Cardiac fibroblast (primary cell): ENCODE data around the gene ULK1.

Source experiments
- DNase-seq, 2 donors: peaks; one replicate each; pipeline versions ENCODE4 v3.0.0 to v3.0.0-alpha.2; 2010; ENCODE audit warnings: low read depth in 2 of 2
- H3K4me3 ChIP-seq, 2 donors: replicated peaks in 1 of 2; 1 replicate in 1 of 2; 2 replicates in 1 of 2; pipeline ENCODE4 v1.5.1; 2011; ENCODE audit warnings: low read depth in 2 of 2, low read length in 2 of 2, mild to moderate bottlenecking in 2 of 2, moderate library complexity in 1 of 2
- CTCF ChIP-seq: IDR thresholded peaks from one replicate; pipeline ENCODE4 v1.5.1; 2011; ENCODE audit warnings: low read depth, mild to moderate bottlenecking, low read length, inconsistent platforms

The ULK1 gene

GRCh38 chr12:131919366-131920156 lies 25.1 kb downstream of the ULK1 start:
- TF ChIP-seq CTCF: no peak
- no peak for DNase-seq
- H3K4me3 ChIP-seq: no peak overlapping the region

GRCh38 chr12:131920157-131920508 lies 25.7 kb downstream of the ULK1 start:
- DNase-seq: no peak
- H3K4me3 ChIP-seq: no peak overlapping the region
- no peak for TF ChIP-seq CTCF

- no peak for TF ChIP-seq CTCF
- no peak for DNase-seq
- no peak overlapping the region for H3K4me3 ChIP-seq
Measured at GRCh38 chr12:131920902-131921840, 26.7 kb downstream of the ULK1 start.

GRCh38 chr12:131921866-131922769 lies 27.7 kb downstream of the ULK1 start:
- TF ChIP-seq CTCF: no peak
- H3K4me3 ChIP-seq: no peak overlapping the region
- DNase-seq: no peak

GRCh38 chr12:131922772-131923171 lies 28.4 kb downstream of the ULK1 start:
- no peak overlapping the region for H3K4me3 ChIP-seq
- no peak for TF ChIP-seq CTCF
- no peak for DNase-seq

GRCh38 chr12:131923260-131923659 lies 28.8 kb downstream of the ULK1 start:
- no peak for DNase-seq
- no peak for TF ChIP-seq CTCF
- no peak overlapping the region for H3K4me3 ChIP-seq
